K562 (cell line): ENCODE results near the gene SGMS1. TPM values are rescaled to one million over a fixed set of nuclear protein-coding genes. Genes with fewer than 3 reads are reported as not detected.
A peak's percentile ranks its signal among the peaks of the same experiment; 100 is the strongest.

Experiments used
- CREB1 ChIP-seq, 2 experiments: sonication (generic) in 1 of 2; formaldehyde crosslinking in 1 of 2; IDR thresholded peaks; 2 replicates each; pipeline versions ENCODE4 v1.6.1 to v1.8.0; 2012 to 2022; ENCODE audit warnings: inconsistent platforms in 1 of 2, mild to moderate bottlenecking in 1 of 2, missing genetic modification reagents in 1 of 2, moderate library complexity in 1 of 2
- EHMT2 ChIP-seq: fragments of 450-650 bp; IDR thresholded peaks from 2 replicates; pipeline ENCODE4 v1.6.1; 2018; ENCODE audit warnings: antibody characterized with exemption
- ESRRA ChIP-seq: fragments of 450-650 bp; IDR thresholded peaks from 2 replicates; pipeline ENCODE4 v1.6.1; 2014; ENCODE audit warnings: low read depth, mild to moderate bottlenecking, moderate library complexity, borderline replicate concordance
- ETV6 ChIP-seq, 3 experiments: fragments of 150-350 bp in 1 of 3; sonication (generic) in 1 of 3; formaldehyde crosslinking in 1 of 3; IDR thresholded peaks; 2 replicates each; pipeline versions ENCODE4 v1.6.1 to v1.8.0; 2014 to 2022; ENCODE audit warnings: borderline replicate concordance in 2 of 3, low read depth in 2 of 3, antibody characterized with exemption in 1 of 3, low read length in 1 of 3, mild to moderate bottlenecking in 1 of 3, missing genetic modification reagents in 1 of 3
- ILK ChIP-seq: fragments of 450-650 bp; IDR thresholded peaks from 2 replicates; pipeline ENCODE4 v1.6.1; 2016; ENCODE audit warnings: missing genetic modification characterization, low read depth, mild to moderate bottlenecking, missing compliant biosample characterization, moderate library complexity, borderline replicate concordance
- IRF1 ChIP-seq: sonication (generic); formaldehyde crosslinking; IDR thresholded peaks from 2 replicates; pipeline ENCODE4 v1.8.0; 2022; ENCODE audit warnings: missing genetic modification reagents, mild to moderate bottlenecking, borderline replicate concordance
- JUN ChIP-seq, 2 experiments: sonication (generic) in 1 of 2; formaldehyde crosslinking in 1 of 2; IDR thresholded peaks; 2 replicates each; pipeline versions ENCODE4 v1.6.1 to v1.8.0; 2012 to 2022; ENCODE audit warnings: borderline replicate concordance in 2 of 2, mild to moderate bottlenecking in 2 of 2, improper control_type of control experiment in 1 of 2, low read depth in 1 of 2, low read length in 1 of 2, missing genetic modification reagents in 1 of 2
- KAT7 ChIP-seq: sonication (generic); formaldehyde crosslinking; IDR thresholded peaks from 2 replicates; pipeline ENCODE4 v1.8.0; 2022; ENCODE audit warnings: missing genetic modification reagents, mild to moderate bottlenecking, borderline replicate concordance
- MAFF ChIP-seq: IDR thresholded peaks from 2 replicates; pipeline ENCODE4 v1.6.1; 2012; ENCODE audit warnings: low read length, improper control_type of control experiment
- MEF2D ChIP-seq: conservative IDR thresholded peaks from 2 replicates; pipeline ENCODE4 v1.6.1; 2016; ENCODE audit warnings: low read depth, missing genetic modification characterization, missing compliant biosample characterization
- NR2C2 ChIP-seq, 2 experiments: fragments of 200-800 bp in 1 of 2; sonication (Bioruptor generic) in 1 of 2; sonication (generic) in 1 of 2; formaldehyde crosslinking in 1 of 2; IDR thresholded peaks; 2 replicates each; pipeline versions ENCODE4 v1.6.1 to v1.8.0; 2016 to 2022; ENCODE audit warnings: mild to moderate bottlenecking in 1 of 2, missing compliant biosample characterization in 1 of 2, missing genetic modification characterization in 1 of 2, missing genetic modification reagents in 1 of 2
- NR4A1 ChIP-seq, 2 experiments: fragments of 250-450 bp in 1 of 2; fragments of 450-650 bp in 1 of 2; sonication (Bioruptor Pico) in 1 of 2; IDR thresholded peaks; 2 replicates each; pipeline versions ENCODE4 v1.4.0 to v1.6.1; 2016 to 2020; ENCODE audit warnings: mild to moderate bottlenecking in 2 of 2, missing compliant biosample characterization in 1 of 2, missing genetic modification characterization in 1 of 2, moderate library complexity in 1 of 2
- SETDB1 ChIP-seq: IDR thresholded peaks from one replicate; pipeline ENCODE4 v1.6.1; 2012; ENCODE audit warnings: low read length, control low read depth, inconsistent platforms
- THAP7 ChIP-seq: fragments of 250-450 bp; sonication (Bioruptor Pico); IDR thresholded peaks from 2 replicates; pipeline ENCODE4 v1.5.0; 2021
- ZBTB17 ChIP-seq: fragments of 450-650 bp; formaldehyde crosslinking; IDR thresholded peaks from 2 replicates; pipeline ENCODE4 v1.4.0; 2020; ENCODE audit warnings: mild to moderate bottlenecking
- ZNF174 ChIP-seq: fragments of 250-450 bp; sonication (Bioruptor Pico); IDR thresholded peaks from 2 replicates; pipeline ENCODE4 v1.4.0; 2020; ENCODE audit warnings: mild to moderate bottlenecking
- ZNF384 ChIP-seq: IDR thresholded peaks from 2 replicates; pipeline ENCODE4 v1.6.1; 2012; ENCODE audit warnings: low read depth, low read length, improper control_type of control experiment
- polyA plus RNA-seq, 8 experiments: library from polyadenylated mRNA; depleted of rRNA in 4 of 8; stranded (reverse) in 5 of 8; unstranded in 3 of 8; fragments of >200 nt; fragmentation: Nextera tagmentation in 2 of 8; fragmentation: Illumina TruSeq in 1 of 8; extraction: Ambion mirVana in 2 of 8; extraction: Trizol in 1 of 8; gene quantifications; 2 replicates each; pipeline versions ENCODE4 v1.2.1 to v1.2.3, GENCODE V29; 2011 to 2014; ENCODE audit warnings: inconsistent platforms in 1 of 8, missing spikeins in 1 of 8
- total RNA-seq, 7 experiments: library from RNA; depleted of rRNA in 6 of 7; stranded (reverse); fragments of >200 nt in 6 of 7; fragmentation: Illumina TruSeq in 2 of 7; extraction: Trizol in 2 of 7; gene quantifications; 2 replicates each; pipeline versions ENCODE4 v1.2.1 to v1.2.3, GENCODE V29; 2011 to 2021; ENCODE audit warnings: low replicate concordance in 1 of 7
- TF ChIP-seq, protein P1 (sequence below): fragments of 200-400 bp; formaldehyde crosslinking; IDR thresholded peaks from 2 replicates; pipeline ENCODE4 v1.6.1; 2017; ENCODE audit warnings: mild to moderate bottlenecking, low read depth, low read length, moderate library complexity
- TF ChIP-seq, protein P2 (sequence below): fragments of 450-650 bp; formaldehyde crosslinking; IDR thresholded peaks from 2 replicates; pipeline ENCODE4 v1.4.0; 2020; ENCODE audit warnings: mild to moderate bottlenecking

SGMS1 gene
- total and polyA plus RNA-seq, 9 of the 15 experiments (the other 6 are each of a cell fraction or from before 2014, with no cell fraction given) = 22.6 to 232 (median 82.2) TPM

GRCh38 chr10:50325449-50326171, 298.1 kb downstream of the SGMS1 start (continued):
- TF ChIP-seq ETV6 (IDR thresholded peaks at IDR 0.05; ENCODE audit: borderline replicate concordance in 1 of 2, low read depth in 2 of 2, low read length in 1 of 2) (0 out of 4 replicates have a peak, but pooled peaks of 1 of the 2 experiments have one; percentile 59), ETV6 (CRISPR knock-in tag; IDR thresholded peaks at IDR 0.05; ENCODE audit: borderline replicate concordance) (no peak), ZNF174 (CRISPR knock-in tag) (no peak), ESRRA (no peak), SETDB1 (no peak), KAT7 (CRISPR knock-in tag) (peak; percentile 57; the same call in 1 of the 2 replicates), NR2C2 (CRISPR knock-in tag; IDR thresholded peaks at IDR 0.05) (no peak), NR2C2 (tag; IDR thresholded peaks at IDR 0.05) (no peak), JUN (IDR thresholded peaks at IDR 0.05; ENCODE audit: borderline replicate concordance, low read depth, low read length) (peak; percentile 79), JUN (CRISPR knock-in tag; IDR thresholded peaks at IDR 0.05; ENCODE audit: borderline replicate concordance) (no peak), ZBTB17 (CRISPR knock-in tag) (peak; percentile 80), NR4A1 (CRISPR knock-in tag; IDR thresholded peaks at IDR 0.05) (no peak), NR4A1 (tag; IDR thresholded peaks at IDR 0.05) (peak; percentile 91; the same call in 1 of the 2 replicates), MAFF (peak; percentile 45; the same call in 1 of the 2 replicates), CREB1 (IDR thresholded peaks at IDR 0.05) (peak; percentile 11; the same call in 1 of the 2 replicates), CREB1 (CRISPR knock-in tag; IDR thresholded peaks at IDR 0.05) (no peak), MEF2D (tag) (peak; percentile 96), IRF1 (CRISPR knock-in tag) (no peak), THAP7 (CRISPR knock-in tag) (no peak), EHMT2 (no peak), ILK (tag) (peak; percentile 16; the same call in 1 of the 2 replicates), ZNF384 (0 out of 2 replicates have a peak, but pooled peaks have one; percentile 12)
- TF ChIP-seq, protein P1, sequence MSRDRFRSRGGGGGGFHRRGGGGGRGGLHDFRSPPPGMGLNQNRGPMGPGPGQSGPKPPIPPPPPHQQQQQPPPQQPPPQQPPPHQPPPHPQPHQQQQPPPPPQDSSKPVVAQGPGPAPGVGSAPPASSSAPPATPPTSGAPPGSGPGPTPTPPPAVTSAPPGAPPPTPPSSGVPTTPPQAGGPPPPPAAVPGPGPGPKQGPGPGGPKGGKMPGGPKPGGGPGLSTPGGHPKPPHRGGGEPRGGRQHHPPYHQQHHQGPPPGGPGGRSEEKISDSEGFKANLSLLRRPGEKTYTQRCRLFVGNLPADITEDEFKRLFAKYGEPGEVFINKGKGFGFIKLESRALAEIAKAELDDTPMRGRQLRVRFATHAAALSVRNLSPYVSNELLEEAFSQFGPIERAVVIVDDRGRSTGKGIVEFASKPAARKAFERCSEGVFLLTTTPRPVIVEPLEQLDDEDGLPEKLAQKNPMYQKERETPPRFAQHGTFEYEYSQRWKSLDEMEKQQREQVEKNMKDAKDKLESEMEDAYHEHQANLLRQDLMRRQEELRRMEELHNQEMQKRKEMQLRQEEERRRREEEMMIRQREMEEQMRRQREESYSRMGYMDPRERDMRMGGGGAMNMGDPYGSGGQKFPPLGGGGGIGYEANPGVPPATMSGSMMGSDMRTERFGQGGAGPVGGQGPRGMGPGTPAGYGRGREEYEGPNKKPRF = no peak
- TF ChIP-seq, protein P2, sequence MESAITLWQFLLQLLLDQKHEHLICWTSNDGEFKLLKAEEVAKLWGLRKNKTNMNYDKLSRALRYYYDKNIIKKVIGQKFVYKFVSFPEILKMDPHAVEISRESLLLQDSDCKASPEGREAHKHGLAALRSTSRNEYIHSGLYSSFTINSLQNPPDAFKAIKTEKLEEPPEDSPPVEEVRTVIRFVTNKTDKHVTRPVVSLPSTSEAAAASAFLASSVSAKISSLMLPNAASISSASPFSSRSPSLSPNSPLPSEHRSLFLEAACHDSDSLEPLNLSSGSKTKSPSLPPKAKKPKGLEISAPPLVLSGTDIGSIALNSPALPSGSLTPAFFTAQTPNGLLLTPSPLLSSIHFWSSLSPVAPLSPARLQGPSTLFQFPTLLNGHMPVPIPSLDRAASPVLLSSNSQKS = no peak
